Measurements from ENCODE around the gene ZNF804B.

Gene ZNF804B

GRCh38 chr7:88759230-88760135 is at the start of gene ZNF804B:
ZNF804B (plus strand) TSS chr7:88759700; CDS start chr7:88759977, 277 bp downstream.
- TF ChIP-seq CTCF (IDR thresholded peaks at IDR 0.05; ENCODE audit: insufficient read depth, low read depth, low read length, missing control alignments), result no peak
- no peak within 1 kb of the TSS for H3K4me3 ChIP-seq (ENCODE audit: low read length)
- no peak for DNase-seq (ENCODE audit: low read depth)

- no peak for TF ChIP-seq CTCF (IDR thresholded peaks at IDR 0.05; ENCODE audit: insufficient read depth, low read depth, low read length, missing control alignments)
- H3K4me3 ChIP-seq (ENCODE audit: low read length), result no peak overlapping the region
- DNase-seq (ENCODE audit: low read depth), result no peak
Measured at GRCh38 chr7:88735920-88736319, 23.6 kb upstream of the ZNF804B start.

GRCh38 chr7:88737632-88738031 is 21.9 kb upstream of the ZNF804B start:
- TF ChIP-seq CTCF (IDR thresholded peaks at IDR 0.05; ENCODE audit: insufficient read depth, low read depth, low read length, missing control alignments), result no peak
- no peak overlapping the region for H3K4me3 ChIP-seq (ENCODE audit: low read length)
- DNase-seq (ENCODE audit: low read depth), result no peak

GRCh38 chr7:88746126-88746525 is 13.4 kb upstream of the ZNF804B start:
- DNase-seq (ENCODE audit: low read depth), result no peak
- no peak for TF ChIP-seq CTCF (IDR thresholded peaks at IDR 0.05; ENCODE audit: insufficient read depth, low read depth, low read length, missing control alignments)

GRCh38 chr7:88756802-88757201 is 2.7 kb upstream of the ZNF804B start:
- DNase-seq (ENCODE audit: low read depth), result no peak
- TF ChIP-seq CTCF (IDR thresholded peaks at IDR 0.05; ENCODE audit: insufficient read depth, low read depth, low read length, missing control alignments), result no peak
- H3K4me3 ChIP-seq (ENCODE audit: low read length), result no peak overlapping the region

More at GRCh38 chr7:88746126-88746525, 13.4 kb upstream of the ZNF804B start:
- H3K4me3 ChIP-seq (ENCODE audit: low read length), result no peak overlapping the region

GRCh38 chr7:88757371-88757770 is 2.1 kb upstream of the ZNF804B start:
- TF ChIP-seq CTCF (IDR thresholded peaks at IDR 0.05; ENCODE audit: insufficient read depth, low read depth, low read length, missing control alignments), result no peak
- no peak for DNase-seq (ENCODE audit: low read depth)
- H3K4me3 ChIP-seq (ENCODE audit: low read length), result no peak overlapping the region

All from epithelial cell of esophagus (primary cell).